ENCODE data around the gene REEP1.

- TF ChIP-seq POLR2A (IDR thresholded peaks at IDR 0.05) (no peak), CTCF (IDR thresholded peaks at IDR 0.05 in 8 of 11, conservative IDR thresholded peaks at IDR 0.05 in 3 of 11) (no peak)
These were observed 95.8 kb downstream of the REEP1 start for GRCh38 chr2:86241611-86242010.
